ENCODE results near the gene LRTM2. TPM values are rescaled to one million over a fixed set of nuclear protein-coding genes. Genes with fewer than 3 reads are reported as not detected.
A peak's percentile ranks its signal among the peaks of the same experiment; 100 is the strongest.

LRTM2 gene
- total RNA-seq, 3 donors from 2014 or later: not detected

DNA sequence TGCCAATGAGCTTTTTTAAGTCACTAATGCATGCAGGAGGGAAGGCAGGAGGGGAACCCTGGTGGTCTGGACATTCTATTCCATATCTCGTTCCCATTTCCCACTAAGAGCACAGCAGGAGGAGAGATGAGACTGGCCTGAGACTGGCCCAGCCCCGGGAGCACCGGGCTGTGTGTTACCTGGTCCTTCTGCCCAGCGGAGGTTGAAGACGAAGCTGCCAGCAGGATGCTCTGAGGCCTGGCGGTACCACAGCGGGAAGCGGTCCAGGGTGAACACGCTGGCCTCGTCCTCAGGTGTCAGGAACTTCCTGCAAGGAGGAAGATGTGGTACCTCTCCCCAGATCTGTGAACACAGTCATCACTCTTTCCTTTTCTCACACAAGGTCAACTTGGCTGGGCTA is 23.9 kb downstream of the LRTM2 start:
- Histone ChIP-seq H3K27me3 (peaks cover 0 to 35% of the 10 kb centered on the region in 2 donors), H3K9me3 (no peaks in the 10 kb centered on the region), H3K36me3 (no peaks in the 10 kb centered on the region), H3K4me3 (no peak overlapping the region), H3K27ac (no peak overlapping the region), H3K4me1 (no peaks in the 10 kb centered on the region)
- intact Hi-C loops (cut with DNase I; ENCODE audit: low total_unique reads): no loop called here
- DNase-seq (ENCODE audit: low spot score in 2 of 2): peak in 1 of 2 donors; percentile 28
- TF ChIP-seq POLR2AphosphoS5 (IDR thresholded peaks at IDR 0.05) (no peak), POLR2A (IDR thresholded peaks at IDR 0.05) (no peak)
- TF ChIP-seq, protein P1, sequence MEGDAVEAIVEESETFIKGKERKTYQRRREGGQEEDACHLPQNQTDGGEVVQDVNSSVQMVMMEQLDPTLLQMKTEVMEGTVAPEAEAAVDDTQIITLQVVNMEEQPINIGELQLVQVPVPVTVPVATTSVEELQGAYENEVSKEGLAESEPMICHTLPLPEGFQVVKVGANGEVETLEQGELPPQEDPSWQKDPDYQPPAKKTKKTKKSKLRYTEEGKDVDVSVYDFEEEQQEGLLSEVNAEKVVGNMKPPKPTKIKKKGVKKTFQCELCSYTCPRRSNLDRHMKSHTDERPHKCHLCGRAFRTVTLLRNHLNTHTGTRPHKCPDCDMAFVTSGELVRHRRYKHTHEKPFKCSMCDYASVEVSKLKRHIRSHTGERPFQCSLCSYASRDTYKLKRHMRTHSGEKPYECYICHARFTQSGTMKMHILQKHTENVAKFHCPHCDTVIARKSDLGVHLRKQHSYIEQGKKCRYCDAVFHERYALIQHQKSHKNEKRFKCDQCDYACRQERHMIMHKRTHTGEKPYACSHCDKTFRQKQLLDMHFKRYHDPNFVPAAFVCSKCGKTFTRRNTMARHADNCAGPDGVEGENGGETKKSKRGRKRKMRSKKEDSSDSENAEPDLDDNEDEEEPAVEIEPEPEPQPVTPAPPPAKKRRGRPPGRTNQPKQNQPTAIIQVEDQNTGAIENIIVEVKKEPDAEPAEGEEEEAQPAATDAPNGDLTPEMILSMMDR (IDR thresholded peaks at IDR 0.05): no peak

DNA sequence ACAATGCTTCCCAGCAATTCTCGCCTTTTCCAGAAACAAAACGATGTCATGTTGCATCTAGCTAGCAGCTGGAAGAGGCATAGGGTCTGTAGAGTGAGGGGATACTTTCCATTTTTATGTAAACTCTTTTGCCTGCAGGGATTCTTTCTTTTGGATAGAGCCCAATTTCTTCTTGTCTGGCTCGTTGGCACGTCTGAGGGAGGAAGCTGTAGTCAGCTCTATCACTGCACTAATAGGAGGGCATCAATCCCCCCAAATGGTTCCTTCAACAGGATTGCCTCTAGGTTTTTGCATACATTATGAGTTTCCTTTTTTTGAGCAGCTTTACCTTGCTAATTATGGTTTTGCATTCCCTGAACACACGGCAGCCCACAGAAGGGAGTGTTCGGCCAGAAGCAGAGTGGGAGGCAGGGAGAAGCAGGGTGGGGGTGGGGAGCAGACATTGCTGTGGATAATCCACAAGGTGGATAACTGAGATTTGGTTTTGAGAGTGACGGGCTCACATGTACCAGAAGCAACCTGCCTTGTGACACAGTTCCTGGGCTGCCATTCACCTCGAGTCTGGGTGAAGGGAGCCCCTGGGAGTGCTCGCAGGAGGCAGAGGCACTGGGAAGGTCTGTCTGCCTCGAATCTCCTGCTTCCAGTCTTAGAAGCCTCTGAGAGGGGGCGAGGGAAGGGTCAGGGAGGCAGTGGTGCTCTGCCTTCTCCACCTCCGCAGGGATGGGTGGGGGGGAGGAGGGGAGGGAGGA is 24.5 kb downstream of the LRTM2 start:
- no peak overlapping the region for H3K4me3 ChIP-seq
- H3K4me1 ChIP-seq: no peaks in the 10 kb centered on the region
- DNase-seq (ENCODE audit: low spot score in 2 of 2): no peak
- no peak overlapping the region for H3K27ac ChIP-seq
- H3K27me3 ChIP-seq: peaks cover 0 to 35% of the 10 kb centered on the region in 2 donors
- intact Hi-C loops (cut with DNase I; ENCODE audit: low total_unique reads): no loop called here
- no peaks in the 10 kb centered on the region for H3K9me3 ChIP-seq
- no peaks in the 10 kb centered on the region for H3K36me3 ChIP-seq
- TF ChIP-seq POLR2A (IDR thresholded peaks at IDR 0.05) (no peak), POLR2AphosphoS5 (IDR thresholded peaks at IDR 0.05) (no peak)
- TF ChIP-seq, protein P1 (IDR thresholded peaks at IDR 0.05): no peak

DNA sequence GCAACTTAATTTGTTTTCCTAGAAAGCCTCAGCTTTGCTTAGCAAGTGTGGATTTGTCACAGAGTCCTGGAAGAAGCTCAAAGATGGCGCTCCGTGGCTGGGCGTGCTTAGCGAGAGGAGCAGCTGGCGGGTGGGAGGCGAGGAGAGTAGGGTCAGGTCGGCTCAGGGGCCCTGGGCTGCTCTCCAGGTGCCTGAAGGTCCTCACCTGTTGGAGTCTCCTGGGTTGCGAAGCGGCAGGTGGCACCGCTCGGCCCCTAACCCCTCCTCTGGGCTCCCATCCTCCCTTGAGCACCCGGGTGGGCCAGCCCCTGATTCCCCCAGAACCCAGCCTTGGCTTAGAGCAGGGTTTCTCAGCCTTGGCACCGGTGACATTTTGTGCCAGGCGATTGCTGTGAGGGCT is 25.1 kb downstream of the LRTM2 start:
- H3K27ac ChIP-seq: no peak overlapping the region
- peaks cover 0 to 35% of the 10 kb centered on the region in 2 donors for H3K27me3 ChIP-seq
- no peak for TF ChIP-seq POLR2A (IDR thresholded peaks at IDR 0.05)
- TF ChIP-seq, protein P1 (IDR thresholded peaks at IDR 0.05): no peak
- TF ChIP-seq POLR2AphosphoS5 (IDR thresholded peaks at IDR 0.05): no peak
- H3K4me1 ChIP-seq: no peaks in the 10 kb centered on the region
- H3K36me3 ChIP-seq: no peaks in the 10 kb centered on the region
- peak in 1 of 2 donors; percentile 49 for DNase-seq (ENCODE audit: low spot score in 2 of 2)
- intact Hi-C loops (cut with DNase I; ENCODE audit: low total_unique reads): no loop called here
- H3K4me3 ChIP-seq: no peak overlapping the region
- H3K9me3 ChIP-seq: no peaks in the 10 kb centered on the region

DNA sequence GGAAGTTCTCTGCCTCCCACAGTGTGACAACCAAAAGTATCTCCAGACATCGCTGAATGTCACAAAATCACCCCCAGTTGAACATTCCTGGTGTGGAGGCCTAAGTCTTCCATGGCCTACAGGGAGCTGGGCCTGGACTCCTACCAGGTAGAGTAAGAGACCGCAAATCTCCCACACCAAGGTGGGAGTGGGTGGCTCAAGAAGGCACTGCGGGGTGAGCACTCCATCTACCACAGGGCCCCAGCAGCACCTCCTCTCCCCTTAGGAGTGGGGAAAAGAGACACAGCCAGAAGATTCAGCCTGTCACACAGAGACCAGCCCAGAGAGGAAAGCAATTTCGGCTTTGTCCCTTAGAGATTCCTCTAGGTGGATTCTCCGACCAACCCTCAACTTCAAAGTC is 25.5 kb downstream of the LRTM2 start:
- no peak overlapping the region for H3K27ac ChIP-seq
- H3K9me3 ChIP-seq: no peaks in the 10 kb centered on the region
- peak in 1 of 2 donors; percentile 25 for DNase-seq (ENCODE audit: low spot score in 2 of 2)
- no peaks in the 10 kb centered on the region for H3K36me3 ChIP-seq
- intact Hi-C loops (cut with DNase I; ENCODE audit: low total_unique reads): no loop called here
- peaks cover 0 to 33% of the 10 kb centered on the region in 2 donors for H3K27me3 ChIP-seq
- TF ChIP-seq POLR2A (IDR thresholded peaks at IDR 0.05) (no peak), POLR2AphosphoS5 (IDR thresholded peaks at IDR 0.05) (no peak)
- TF ChIP-seq, protein P1 (IDR thresholded peaks at IDR 0.05): no peak
- H3K4me3 ChIP-seq: no peak overlapping the region
- no peaks in the 10 kb centered on the region for H3K4me1 ChIP-seq
